HepG2 (cell line): ENCODE data around the gene FAM174C. TPM values are rescaled to one million over a fixed set of nuclear protein-coding genes. Genes with fewer than 3 reads are reported as not detected.

Experiments
- FOXO1 ChIP-seq: sonication (generic); formaldehyde crosslinking; IDR thresholded peaks from 2 replicates; pipeline ENCODE4 v1.4.0; 2020; ENCODE audit warnings: missing genetic modification reagents
- HNRNPK ChIP-seq: fragments of 200-400 bp; formaldehyde crosslinking; IDR thresholded peaks from 2 replicates; pipeline ENCODE4 v1.6.1; 2018; ENCODE audit warnings: low read length, low read depth, moderate library complexity, mild to moderate bottlenecking; ENCODE audit not compliant: poor library complexity, severe bottlenecking
- HNRNPUL1 ChIP-seq: fragments of 200-400 bp; formaldehyde crosslinking; IDR thresholded peaks from 2 replicates; pipeline ENCODE4 v1.6.1; 2017; ENCODE audit warnings: low read depth, mild to moderate bottlenecking, low read length, moderate library complexity
- HOXD1 ChIP-seq: sonication (generic); formaldehyde crosslinking; IDR thresholded peaks from 2 replicates; pipeline ENCODE4 v1.5.0; 2020; ENCODE audit warnings: missing genetic modification reagents
- IKZF1 ChIP-seq: fragments of 450-650 bp; IDR thresholded peaks from 2 replicates; pipeline ENCODE4 v1.7.1; 2016
- KDM5B ChIP-seq: sonication (generic); formaldehyde crosslinking; IDR thresholded peaks from 2 replicates; pipeline ENCODE4 v1.4.0; 2020; ENCODE audit warnings: missing genetic modification reagents, mild to moderate bottlenecking, borderline replicate concordance
- LCORL ChIP-seq, 2 experiments: fragments of 450-650 bp in 1 of 2; sonication (generic) in 1 of 2; formaldehyde crosslinking in 1 of 2; IDR thresholded peaks; 2 replicates each; pipeline versions ENCODE4 v1.5.0 to v1.6.1; 2017 to 2020; ENCODE audit warnings: antibody characterized with exemption in 1 of 2, missing genetic modification reagents in 1 of 2
- PAF1 ChIP-seq: IDR thresholded peaks from 2 replicates; pipeline ENCODE4 v1.6.1; 2016; ENCODE audit warnings: missing genetic modification reagents, missing compliant biosample characterization
- PCBP1 ChIP-seq: fragments of 200-400 bp; formaldehyde crosslinking; IDR thresholded peaks from 2 replicates; pipeline ENCODE4 v1.6.1; 2017; ENCODE audit warnings: mild to moderate bottlenecking, low read depth, low read length, borderline replicate concordance
- PHF8 ChIP-seq: sonication (generic); formaldehyde crosslinking; IDR thresholded peaks from 2 replicates; pipeline ENCODE4 v1.5.0; 2020; ENCODE audit warnings: missing genetic modification reagents
- REXO4 ChIP-seq: sonication (generic); formaldehyde crosslinking; IDR thresholded peaks from 2 replicates; pipeline ENCODE4 v1.8.0; 2022; ENCODE audit warnings: missing genetic modification reagents, mild to moderate bottlenecking, borderline replicate concordance
- RFX5 ChIP-seq: IDR thresholded peaks from 2 replicates; pipeline ENCODE4 v1.6.1; 2011; ENCODE audit warnings: low read depth, low read length, improper control_type of control experiment
- RFXAP ChIP-seq: sonication (generic); formaldehyde crosslinking; IDR thresholded peaks from 2 replicates; pipeline ENCODE4 v1.4.0; 2020; ENCODE audit warnings: missing genetic modification reagents, borderline replicate concordance
- SRY ChIP-seq: sonication (generic); formaldehyde crosslinking; IDR thresholded peaks from 2 replicates; pipeline ENCODE4 v1.8.0; 2022; ENCODE audit warnings: mild to moderate bottlenecking, missing genetic modification reagents
- ZNF232 ChIP-seq: sonication (generic); formaldehyde crosslinking; IDR thresholded peaks from 2 replicates; pipeline ENCODE4 v1.4.0; 2020; ENCODE audit warnings: missing genetic modification reagents, borderline replicate concordance
- ZNF234 ChIP-seq: sonication (generic); formaldehyde crosslinking; conservative IDR thresholded peaks from 2 replicates; pipeline ENCODE4 v1.5.1; 2020; ENCODE audit warnings: mild to moderate bottlenecking, missing genetic modification reagents
- ZNF33B ChIP-seq: sonication (generic); formaldehyde crosslinking; IDR thresholded peaks from 2 replicates; pipeline ENCODE4 v1.5.1; 2020; ENCODE audit warnings: mild to moderate bottlenecking, missing genetic modification reagents
- ZNF430 ChIP-seq: sonication (generic); formaldehyde crosslinking; IDR thresholded peaks from 2 replicates; pipeline ENCODE4 v1.9.0; 2021; ENCODE audit warnings: mild to moderate bottlenecking, missing genetic modification reagents
- ZNF501 ChIP-seq: sonication (generic); formaldehyde crosslinking; IDR thresholded peaks from 2 replicates; pipeline ENCODE4 v1.5.1; 2020; ENCODE audit warnings: mild to moderate bottlenecking, moderate library complexity, missing genetic modification reagents
- ZNF75D ChIP-seq: sonication (generic); formaldehyde crosslinking; IDR thresholded peaks from 2 replicates; pipeline ENCODE4 v1.8.1; 2023; ENCODE audit warnings: missing genetic modification reagents, mild to moderate bottlenecking, borderline replicate concordance
- ZNF761 ChIP-seq: sonication (generic); formaldehyde crosslinking; conservative IDR thresholded peaks from 2 replicates; pipeline ENCODE4 v1.4.0; 2020; ENCODE audit warnings: mild to moderate bottlenecking, missing genetic modification reagents
- ZNF781 ChIP-seq: sonication (generic); formaldehyde crosslinking; IDR thresholded peaks from 2 replicates; pipeline ENCODE4 v1.5.1; 2020; ENCODE audit warnings: borderline replicate concordance, mild to moderate bottlenecking, missing genetic modification reagents; ENCODE audit errors: not compliant biosample characterization
- ZNF850 ChIP-seq: sonication (generic); formaldehyde crosslinking; conservative IDR thresholded peaks from 2 replicates; pipeline ENCODE4 v1.9.0; 2021; ENCODE audit warnings: mild to moderate bottlenecking, missing genetic modification reagents
- polyA plus RNA-seq, 8 experiments: library from polyadenylated mRNA; depleted of rRNA in 3 of 8; stranded (reverse) in 7 of 8; unstranded in 1 of 8; fragments of >200 nt; fragmentation: Illumina TruSeq in 4 of 8; extraction: Trizol in 4 of 8; gene quantifications; 2 replicates each; pipeline versions ENCODE4 v1.2.1 to v1.2.3, GENCODE V29; 2011 to 2016; ENCODE audit warnings: low read depth in 4 of 8, missing spikeins in 1 of 8, mixed read lengths in 1 of 8; ENCODE audit not compliant: insufficient read depth in 1 of 8
- total RNA-seq, 5 experiments: library from RNA; depleted of rRNA; stranded (reverse); fragments of >200 nt; fragmentation: Illumina TruSeq; extraction: Trizol; gene quantifications; 2 replicates each; pipeline ENCODE4 v1.2.3, GENCODE V29; 2016; ENCODE audit warnings: low read depth in 1 of 5
- TF ChIP-seq, protein P1 (sequence below): sonication (generic); formaldehyde crosslinking; IDR thresholded peaks from 2 replicates; pipeline ENCODE4 v1.4.0; 2020; ENCODE audit warnings: missing genetic modification reagents, borderline replicate concordance
- TF ChIP-seq, protein P2 (sequence below): sonication (generic); formaldehyde crosslinking; IDR thresholded peaks from 2 replicates; pipeline ENCODE4 v1.8.1; 2022; ENCODE audit warnings: mild to moderate bottlenecking, missing genetic modification reagents
- TF ChIP-seq, protein P3 (sequence below): IDR thresholded peaks from 2 replicates; pipeline ENCODE4 v1.6.1; 2018; ENCODE audit warnings: missing genetic modification reagents, mild to moderate bottlenecking, missing compliant biosample characterization

Gene FAM174C
- total and polyA plus RNA-seq, 2 of the 13 experiments (the other 11 are each of a cell fraction or from before 2014, with no cell fraction given), result 19.5 to 31.3 TPM

DNA sequence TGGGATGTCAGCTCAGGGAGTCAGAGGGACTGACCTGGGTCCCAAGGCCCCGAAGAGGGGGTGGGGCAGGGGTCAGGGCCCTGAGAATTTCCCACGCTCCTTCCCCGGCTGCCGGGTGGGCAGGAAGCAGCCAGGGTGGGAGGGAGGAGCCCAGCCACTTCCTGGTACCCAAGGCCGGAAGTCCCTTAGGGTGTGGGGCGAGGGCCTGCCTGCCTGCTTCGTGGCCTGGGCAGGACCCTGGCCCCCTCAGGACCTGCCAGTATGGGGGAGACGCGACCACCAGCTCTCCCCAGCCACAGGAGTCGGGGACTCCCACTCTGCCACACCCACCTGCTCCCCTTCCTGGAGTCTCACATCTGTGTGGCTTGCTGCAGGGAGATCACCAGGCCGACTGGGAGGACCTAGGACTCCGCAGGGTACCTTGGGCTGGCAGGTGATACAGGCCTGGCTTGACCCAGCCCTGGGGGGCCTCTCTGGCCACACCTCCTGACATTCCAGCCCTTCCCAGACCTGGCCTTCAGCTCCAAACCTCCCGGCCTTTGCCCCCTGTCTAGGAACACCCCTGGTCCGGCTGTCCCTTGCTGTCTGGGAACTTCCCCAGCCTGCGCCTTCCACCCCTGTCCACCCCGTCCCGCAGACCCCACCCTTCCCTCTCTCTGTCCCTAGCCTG is 16.0 kb upstream of the FAM174C start (continued):
- TF ChIP-seq, protein P1, sequence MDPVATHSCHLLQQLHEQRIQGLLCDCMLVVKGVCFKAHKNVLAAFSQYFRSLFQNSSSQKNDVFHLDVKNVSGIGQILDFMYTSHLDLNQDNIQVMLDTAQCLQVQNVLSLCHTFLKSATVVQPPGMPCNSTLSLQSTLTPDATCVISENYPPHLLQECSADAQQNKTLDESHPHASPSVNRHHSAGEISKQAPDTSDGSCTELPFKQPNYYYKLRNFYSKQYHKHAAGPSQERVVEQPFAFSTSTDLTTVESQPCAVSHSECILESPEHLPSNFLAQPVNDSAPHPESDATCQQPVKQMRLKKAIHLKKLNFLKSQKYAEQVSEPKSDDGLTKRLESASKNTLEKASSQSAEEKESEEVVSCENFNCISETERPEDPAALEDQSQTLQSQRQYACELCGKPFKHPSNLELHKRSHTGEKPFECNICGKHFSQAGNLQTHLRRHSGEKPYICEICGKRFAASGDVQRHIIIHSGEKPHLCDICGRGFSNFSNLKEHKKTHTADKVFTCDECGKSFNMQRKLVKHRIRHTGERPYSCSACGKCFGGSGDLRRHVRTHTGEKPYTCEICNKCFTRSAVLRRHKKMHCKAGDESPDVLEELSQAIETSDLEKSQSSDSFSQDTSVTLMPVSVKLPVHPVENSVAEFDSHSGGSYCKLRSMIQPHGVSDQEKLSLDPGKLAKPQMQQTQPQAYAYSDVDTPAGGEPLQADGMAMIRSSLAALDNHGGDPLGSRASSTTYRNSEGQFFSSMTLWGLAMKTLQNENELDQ (CRISPR knock-in tag), result no peak
- peak; percentile 36; the same call in 1 of the 2 replicates for TF ChIP-seq HOXD1
- peak; percentile 48 for TF ChIP-seq PHF8 (CRISPR knock-in tag)
- peak; percentile 82 for TF ChIP-seq ZNF430 (CRISPR knock-in tag)
- peak; percentile 89 for TF ChIP-seq ZNF781
- TF ChIP-seq IKZF1, result no peak
- TF ChIP-seq ZNF761, result peak; percentile 85
- peak; percentile 27; the same call in 1 of the 2 replicates for TF ChIP-seq SRY (CRISPR knock-in tag)
- TF ChIP-seq, protein P2, sequence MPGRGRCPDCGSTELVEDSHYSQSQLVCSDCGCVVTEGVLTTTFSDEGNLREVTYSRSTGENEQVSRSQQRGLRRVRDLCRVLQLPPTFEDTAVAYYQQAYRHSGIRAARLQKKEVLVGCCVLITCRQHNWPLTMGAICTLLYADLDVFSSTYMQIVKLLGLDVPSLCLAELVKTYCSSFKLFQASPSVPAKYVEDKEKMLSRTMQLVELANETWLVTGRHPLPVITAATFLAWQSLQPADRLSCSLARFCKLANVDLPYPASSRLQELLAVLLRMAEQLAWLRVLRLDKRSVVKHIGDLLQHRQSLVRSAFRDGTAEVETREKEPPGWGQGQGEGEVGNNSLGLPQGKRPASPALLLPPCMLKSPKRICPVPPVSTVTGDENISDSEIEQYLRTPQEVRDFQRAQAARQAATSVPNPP (CRISPR knock-in tag), result no peak
- peak; percentile 100 for TF ChIP-seq PAF1
- TF ChIP-seq RFXAP (CRISPR knock-in tag), result peak; percentile 81; the same call in 1 of the 2 replicates
- TF ChIP-seq ZNF75D (CRISPR knock-in tag), result no peak
- TF ChIP-seq KDM5B, result peak; percentile 54; the same call in 1 of the 2 replicates
- peak; percentile 83; the same call in 1 of the 2 replicates for TF ChIP-seq REXO4
- peak; percentile 99 for TF ChIP-seq PCBP1
- TF ChIP-seq LCORL (IDR thresholded peaks at IDR 0.05), result no peak
- peak; percentile 94 for TF ChIP-seq LCORL (CRISPR knock-in tag; IDR thresholded peaks at IDR 0.05)
- TF ChIP-seq ZNF850, result no peak; the same call in 1 of the 2 replicates
- TF ChIP-seq ZNF234 (CRISPR knock-in tag), result 0 out of 2 replicates have a peak, but pooled peaks have one; percentile 22
- TF ChIP-seq RFX5, result no peak
- peak; percentile 70; the same call in 1 of the 2 replicates for TF ChIP-seq ZNF501
- TF ChIP-seq, protein P3, sequence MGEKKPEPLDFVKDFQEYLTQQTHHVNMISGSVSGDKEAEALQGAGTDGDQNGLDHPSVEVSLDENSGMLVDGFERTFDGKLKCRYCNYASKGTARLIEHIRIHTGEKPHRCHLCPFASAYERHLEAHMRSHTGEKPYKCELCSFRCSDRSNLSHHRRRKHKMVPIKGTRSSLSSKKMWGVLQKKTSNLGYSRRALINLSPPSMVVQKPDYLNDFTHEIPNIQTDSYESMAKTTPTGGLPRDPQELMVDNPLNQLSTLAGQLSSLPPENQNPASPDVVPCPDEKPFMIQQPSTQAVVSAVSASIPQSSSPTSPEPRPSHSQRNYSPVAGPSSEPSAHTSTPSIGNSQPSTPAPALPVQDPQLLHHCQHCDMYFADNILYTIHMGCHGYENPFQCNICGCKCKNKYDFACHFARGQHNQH (CRISPR knock-in tag), result peak; percentile 91
- peak; percentile 9 for TF ChIP-seq HNRNPK
- 0 out of 2 replicates have a peak, but pooled peaks have one; percentile 75 for TF ChIP-seq ZNF33B (CRISPR knock-in tag)
- no peak for TF ChIP-seq ZNF232 (CRISPR knock-in tag)
- no peak for TF ChIP-seq HNRNPUL1
- TF ChIP-seq FOXO1 (CRISPR knock-in tag), result peak; percentile 19; the same call in 1 of the 2 replicates
